NK-92 (cell line): ENCODE data around the gene RAB11A.
A peak's percentile ranks its signal among the peaks of the same experiment; 100 is the strongest.

Experiments used
- DNase-seq: peaks from one replicate; lab custom pipeline; 2025; ENCODE audit not compliant: unreplicated experiment; lab: John Stamatoyannopoulos, UW

The RAB11A gene

DNA sequence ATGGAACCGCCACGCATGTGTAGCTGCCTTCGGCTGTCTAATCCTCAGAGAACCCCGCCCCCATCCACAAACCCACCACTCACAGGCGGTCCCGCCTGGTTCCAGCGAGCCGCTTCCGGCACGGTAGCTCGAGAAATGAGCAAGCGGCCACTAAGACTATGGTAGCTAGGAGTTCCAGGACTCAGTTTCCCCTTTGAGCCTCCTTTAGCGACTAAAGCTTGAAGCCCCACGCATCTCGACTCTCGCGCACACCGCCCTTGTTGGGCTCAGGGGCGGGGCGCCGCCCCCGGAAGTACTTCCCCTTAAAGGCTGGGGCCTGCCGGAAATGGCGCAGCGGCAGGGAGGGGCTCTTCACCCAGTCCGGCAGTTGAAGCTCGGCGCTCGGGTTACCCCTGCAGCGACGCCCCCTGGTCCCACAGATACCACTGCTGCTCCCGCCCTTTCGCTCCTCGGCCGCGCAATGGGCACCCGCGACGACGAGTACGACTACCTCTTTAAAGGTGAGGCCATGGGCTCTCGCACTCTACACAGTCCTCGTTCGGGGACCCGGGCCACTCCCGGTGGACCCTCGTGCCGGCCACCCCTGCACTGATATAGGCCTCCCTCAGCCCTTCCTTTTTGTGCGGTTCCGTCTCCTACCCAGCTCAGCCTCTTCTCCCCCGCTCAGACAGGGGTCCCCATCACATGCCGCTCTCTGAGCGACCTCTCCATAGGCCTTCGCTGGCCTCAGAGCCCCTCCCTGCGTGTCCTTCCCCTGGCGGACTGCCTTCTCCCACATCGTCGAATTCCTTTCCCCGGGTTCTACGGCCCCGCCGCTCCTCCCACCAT lies at the start of gene RAB11A:
RAB11A (plus strand) TSS at position 366 of the 828 bp plus-strand sequence; CDS start at position 461, 95 bp downstream.
- peak; percentile 61 for DNase-seq

DNA sequence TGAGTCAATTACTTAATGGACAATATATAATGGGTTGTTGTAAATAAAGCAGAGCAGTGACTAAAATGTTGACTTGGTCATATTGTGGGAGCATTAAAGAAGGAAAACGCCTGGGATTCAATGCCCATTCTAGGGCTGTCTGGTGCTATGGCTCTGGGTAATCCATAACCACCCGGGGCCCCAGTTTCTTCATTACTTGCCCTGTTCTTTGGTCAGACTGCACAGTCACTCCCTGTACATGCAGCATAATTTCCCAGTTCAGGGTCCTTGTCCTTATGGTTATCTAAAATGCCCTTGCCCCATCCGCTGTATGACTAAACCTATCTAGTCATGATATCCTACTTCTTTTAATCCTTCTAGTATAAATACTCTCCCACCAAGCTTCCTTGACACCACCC lies 49.7 kb upstream of the RAB11A start:
- no peak for DNase-seq

DNA sequence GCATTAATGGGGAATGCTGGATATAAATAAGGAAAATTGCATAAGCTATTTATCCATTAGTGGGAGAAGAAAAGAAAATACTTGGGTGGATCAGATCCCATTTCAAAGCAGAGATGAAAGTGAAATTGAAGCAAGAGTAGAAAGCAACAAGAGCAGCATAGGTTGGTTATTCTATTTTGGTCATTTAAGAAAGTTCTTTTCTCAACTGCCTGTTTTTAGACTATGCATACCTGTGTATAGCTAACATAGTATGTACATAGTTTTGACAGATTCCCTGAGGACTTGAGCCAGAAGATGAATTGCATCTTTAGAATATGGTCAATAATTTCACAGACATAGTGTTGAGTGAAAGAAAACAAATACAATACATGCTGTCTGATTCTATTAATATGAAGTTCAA lies 48.2 kb upstream of the RAB11A start:
- DNase-seq = no peak

DNA sequence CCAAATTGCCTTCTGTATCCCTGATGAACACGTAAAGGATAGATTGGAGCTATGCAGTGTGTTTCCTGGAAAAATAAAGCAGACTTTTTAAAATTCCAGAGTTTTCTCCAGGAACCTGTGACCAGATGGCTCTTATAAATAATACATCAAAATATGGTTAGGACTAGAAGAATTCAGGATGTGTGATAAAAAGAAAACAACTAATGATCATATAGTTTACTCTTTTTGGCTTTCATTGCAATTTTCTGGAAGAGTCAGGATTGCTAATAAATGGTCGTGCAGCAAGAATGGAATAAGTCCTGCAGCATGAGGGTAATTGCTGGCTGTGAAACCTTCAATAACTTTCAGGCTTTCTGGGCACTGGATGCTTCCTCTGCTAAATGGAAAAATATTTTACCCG lies 47.0 kb upstream of the RAB11A start:
- no peak for DNase-seq

DNA sequence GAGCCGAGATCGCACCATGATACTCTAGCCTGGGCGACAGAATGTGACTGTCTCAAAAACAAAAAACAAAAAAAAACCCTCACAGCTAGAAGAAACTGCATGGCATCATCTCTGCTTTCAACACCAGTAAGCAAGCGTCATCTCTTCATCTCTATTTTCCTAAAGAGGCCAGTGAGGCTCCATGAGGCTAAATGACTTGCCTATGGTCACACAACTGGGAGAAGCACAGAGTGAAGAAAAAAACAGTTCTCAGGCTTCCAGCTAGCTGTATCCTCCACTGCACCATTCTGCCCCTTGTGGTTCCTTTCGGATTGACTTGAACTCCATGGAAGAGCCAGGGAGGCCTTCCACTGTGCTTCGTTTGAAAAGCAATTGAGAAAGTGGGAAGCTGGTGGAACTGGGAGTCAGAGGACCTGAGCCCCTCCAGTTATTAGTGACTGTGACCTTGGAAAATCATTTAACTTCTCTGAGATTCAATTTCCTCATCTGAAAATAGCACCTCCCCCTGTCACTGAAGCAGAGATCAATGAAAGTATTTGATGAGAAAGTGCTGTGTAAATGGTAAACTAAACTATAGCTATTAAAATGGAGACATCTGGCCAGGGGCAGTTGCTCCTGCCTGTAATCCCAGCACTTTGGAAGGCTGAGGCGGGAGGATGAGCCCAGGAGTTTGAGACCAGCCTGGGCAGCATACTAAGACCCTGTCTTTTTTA lies 45.1 kb upstream of the RAB11A start:
- no peak for DNase-seq

DNA sequence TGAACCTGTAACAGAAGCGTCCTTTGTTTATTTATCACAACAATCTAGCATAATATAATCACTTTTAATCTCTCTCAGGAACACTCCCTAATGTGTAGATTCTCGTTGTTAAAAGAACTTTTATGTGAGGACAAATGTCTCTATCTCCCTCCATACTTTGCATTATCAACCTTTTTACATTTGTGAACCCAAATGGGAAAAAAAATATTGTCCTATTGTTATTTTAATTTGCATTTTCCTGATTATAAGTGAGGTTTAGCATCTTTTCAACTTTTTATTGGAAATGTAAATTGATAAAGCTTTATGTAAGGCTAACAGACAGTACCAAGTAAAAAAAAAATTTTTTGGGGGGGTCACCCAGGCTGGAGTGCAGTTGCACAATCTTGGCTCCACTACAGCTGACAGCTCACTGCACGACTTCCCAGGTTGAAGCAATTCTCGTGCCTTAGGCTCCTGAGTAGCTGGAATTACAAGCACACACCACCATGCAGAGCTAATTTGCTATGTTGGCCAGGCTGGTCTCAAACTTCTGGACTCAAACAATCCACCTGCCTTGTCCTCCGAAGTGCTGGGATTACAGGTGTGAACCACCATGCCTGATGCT lies 44.2 kb upstream of the RAB11A start:
- no peak for DNase-seq

DNA sequence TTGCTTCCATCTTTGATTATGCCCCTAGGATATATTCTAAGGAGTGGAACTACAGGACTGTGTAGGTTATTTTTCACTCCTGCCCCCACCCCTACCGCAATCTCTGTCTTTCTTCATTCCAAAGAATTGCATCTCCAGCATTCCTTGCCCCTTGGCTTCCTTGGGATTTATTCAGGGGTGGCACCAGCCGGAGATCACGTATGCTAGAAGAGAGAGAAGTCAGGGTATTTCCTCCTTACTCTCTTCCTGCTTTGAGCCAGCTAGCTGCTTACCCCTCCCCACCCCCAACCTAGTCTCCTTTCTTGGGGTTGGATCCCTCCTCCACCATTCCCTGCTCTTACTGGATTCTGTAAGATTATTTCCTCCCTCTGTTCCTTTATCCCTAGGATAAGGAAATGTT lies 42.2 kb upstream of the RAB11A start:
- DNase-seq = no peak

DNA sequence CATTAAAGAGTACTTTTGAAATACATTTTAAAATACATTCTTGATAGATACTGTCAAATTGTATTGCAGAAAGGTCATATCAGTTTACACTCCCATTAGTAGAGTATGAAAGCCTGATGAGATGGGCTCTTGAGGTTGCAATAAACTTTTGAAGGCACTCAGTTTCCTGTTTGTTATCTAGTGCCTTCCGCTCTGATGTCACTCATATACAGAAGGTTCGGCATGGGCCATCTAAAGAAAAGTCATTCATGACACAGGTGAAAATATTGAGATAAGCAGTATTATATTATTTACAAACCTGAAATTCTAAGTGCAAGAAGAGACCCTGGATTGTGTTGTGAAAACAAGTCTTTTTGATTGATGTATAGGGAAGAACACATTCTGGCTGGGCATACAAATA lies 40.7 kb upstream of the RAB11A start:
- DNase-seq = no peak

DNA sequence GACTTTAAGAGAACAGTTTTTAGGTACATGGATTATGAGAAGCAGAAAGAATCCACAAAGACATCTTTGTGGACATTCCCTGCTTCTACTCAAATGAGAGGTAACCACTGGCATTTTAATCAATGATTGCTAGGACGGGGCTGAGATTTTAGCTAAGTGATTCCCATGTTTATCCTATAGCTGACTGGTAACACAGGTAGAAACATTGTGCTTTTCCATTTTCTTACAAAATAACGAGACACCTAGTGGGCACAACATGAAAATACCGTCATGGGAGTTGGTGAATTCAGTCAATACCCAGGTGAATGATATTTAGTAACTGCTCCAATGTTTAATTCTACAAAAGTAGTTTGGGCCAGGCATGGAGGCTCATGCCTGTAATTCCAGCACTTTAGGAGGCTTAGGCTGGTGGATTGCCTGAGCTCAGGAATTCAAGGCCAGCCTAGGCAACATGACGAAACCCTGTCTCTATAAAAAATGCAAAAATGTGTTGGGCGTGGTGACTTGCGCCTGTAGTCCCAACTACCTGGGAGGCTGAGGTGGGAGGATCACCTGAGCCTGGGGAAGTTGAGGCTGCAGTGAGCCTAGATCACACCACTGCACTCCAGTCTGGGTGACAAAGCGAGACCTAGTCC lies 40.0 kb upstream of the RAB11A start:
- no peak for DNase-seq

DNA sequence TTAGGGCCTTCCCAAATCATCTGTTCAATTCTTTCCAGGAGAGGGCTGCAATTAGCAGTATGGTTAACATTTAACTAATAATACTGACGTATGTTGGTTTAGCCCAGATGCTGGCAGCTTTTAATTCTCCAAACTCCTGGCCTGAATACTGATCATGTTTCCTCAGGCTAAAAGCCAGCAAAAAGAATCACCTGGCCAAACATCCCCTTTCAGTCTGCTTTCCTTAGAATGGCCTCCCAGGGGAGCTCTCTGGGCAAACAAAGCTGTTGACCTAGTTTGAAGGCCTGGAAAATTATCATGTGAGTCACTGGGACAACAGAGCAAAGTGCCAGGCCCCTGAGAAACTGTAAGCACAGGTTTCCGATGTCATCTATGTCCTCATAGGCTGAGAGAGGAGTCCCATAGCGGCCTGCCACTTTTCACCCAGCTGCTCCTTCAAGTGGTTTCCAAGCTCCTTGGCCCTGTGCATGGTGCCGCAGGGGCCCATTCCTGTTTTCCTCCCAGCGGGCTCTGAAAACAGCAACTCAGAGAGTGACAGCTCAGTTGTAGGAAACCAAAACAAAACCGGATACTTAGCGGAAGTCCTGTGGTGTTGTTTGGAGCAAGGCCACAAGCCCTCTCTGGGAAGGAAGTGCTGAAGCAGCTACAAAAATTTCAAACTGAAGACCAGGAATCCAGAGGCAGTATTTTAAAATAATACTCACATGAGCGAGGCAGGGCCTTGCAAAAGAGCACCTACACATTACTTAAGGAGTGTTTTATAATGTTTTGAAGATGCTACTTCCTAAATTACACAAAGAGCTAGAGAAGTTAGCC lies 36.5 kb upstream of the RAB11A start:
- no peak for DNase-seq

DNA sequence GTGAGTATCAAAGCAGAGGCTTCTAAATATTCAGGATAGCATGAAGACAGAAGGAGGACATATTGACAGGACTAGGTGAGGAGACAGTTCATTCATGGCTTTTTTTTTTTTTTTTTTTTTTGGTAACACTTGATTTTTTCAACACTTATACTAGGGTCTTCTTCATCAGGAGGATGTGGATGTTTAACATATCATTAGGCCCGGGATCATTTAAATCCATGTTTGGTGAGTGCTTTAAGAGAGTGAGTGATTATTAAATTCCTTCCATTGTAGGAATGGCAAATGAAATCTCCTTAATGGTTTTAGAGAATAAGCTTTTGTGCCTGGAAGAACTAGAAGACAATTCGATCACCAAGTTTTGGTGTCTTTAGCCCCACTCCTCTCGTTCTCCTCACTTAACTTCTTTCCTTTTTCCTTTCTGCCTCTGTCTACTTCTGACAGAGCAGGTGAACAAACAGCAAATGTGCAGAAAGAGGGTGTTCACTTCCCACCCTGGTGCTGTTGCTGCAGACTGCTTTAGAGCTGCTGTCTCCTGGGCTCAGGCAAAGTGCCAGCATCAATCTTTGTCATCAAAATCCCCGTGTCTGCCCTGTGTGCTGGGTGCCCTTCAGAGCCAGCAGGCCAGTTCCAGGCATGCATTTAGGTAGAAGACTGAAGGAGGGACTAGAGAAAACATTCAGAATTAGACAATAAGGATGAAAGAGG lies 35.6 kb upstream of the RAB11A start:
- DNase-seq = no peak

DNA sequence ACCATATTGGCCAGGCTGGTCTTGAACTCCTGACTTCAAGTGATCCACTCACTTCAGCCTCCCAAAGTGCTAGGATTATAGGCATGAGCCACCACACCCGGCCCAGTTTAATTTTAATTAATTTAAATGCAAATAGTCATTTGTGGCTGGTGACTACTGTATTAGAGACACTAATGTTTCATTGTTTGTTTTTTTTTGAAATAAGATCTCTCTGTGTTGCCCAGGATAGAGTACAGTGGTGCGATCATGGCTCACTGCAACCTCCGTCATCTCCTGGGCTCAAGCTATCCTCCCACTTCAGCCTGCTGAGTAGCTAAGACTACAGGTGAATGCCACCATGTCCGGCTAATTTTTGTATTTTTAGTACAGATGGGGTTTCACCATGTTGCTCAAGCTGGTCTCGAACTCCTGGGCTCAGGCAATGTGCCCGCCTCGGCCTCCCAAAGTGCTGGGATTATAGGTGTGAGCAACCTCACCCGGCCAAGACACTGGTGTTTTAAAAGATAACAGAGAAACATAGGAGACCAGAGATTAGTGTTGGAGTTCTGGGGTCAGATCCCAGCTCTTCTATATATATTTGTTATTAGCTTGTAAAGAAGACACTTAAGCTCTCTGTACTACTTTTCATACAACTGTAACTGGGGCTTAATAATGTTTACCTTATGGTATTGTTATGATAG lies 34.5 kb upstream of the RAB11A start:
- no peak for DNase-seq

DNA sequence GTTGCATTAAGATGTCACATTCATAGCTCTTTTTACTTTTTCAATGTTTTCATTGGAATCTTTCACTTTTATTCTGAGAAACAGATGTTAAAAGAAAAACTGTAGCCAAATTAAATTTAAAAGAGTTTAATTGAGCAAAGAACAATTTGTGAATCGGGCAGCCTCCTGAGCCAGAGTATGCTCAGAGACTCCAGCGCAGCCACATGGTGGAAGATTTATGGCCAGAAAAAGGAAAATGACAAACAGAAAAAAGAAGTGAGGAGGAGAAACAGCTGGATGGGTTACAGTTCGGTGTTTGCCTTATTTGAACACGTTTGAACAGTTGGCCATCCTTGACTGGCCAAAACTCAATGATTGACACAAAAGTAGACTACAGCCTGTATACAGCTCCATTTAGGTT lies 33.8 kb upstream of the RAB11A start:
- DNase-seq = no peak

DNA sequence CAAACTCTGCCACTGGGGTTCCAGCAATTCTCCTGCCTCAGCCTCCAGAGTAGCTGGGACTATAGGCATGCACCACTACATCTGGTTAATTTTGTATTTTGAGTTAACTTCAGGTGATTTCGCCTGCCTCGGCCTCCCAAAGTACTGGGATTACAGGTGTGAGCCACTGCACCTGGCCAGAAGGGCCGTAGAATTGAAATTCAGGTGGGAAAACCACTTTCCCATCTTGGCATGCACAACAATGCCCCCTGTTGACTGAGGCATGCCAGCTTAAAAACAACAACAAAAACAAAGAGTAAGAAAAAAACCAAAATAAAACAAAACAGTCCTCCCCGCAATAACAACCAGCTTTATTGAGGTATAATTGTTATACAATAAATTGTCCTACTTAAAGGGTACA lies 32.6 kb upstream of the RAB11A start:
- no peak for DNase-seq

DNA sequence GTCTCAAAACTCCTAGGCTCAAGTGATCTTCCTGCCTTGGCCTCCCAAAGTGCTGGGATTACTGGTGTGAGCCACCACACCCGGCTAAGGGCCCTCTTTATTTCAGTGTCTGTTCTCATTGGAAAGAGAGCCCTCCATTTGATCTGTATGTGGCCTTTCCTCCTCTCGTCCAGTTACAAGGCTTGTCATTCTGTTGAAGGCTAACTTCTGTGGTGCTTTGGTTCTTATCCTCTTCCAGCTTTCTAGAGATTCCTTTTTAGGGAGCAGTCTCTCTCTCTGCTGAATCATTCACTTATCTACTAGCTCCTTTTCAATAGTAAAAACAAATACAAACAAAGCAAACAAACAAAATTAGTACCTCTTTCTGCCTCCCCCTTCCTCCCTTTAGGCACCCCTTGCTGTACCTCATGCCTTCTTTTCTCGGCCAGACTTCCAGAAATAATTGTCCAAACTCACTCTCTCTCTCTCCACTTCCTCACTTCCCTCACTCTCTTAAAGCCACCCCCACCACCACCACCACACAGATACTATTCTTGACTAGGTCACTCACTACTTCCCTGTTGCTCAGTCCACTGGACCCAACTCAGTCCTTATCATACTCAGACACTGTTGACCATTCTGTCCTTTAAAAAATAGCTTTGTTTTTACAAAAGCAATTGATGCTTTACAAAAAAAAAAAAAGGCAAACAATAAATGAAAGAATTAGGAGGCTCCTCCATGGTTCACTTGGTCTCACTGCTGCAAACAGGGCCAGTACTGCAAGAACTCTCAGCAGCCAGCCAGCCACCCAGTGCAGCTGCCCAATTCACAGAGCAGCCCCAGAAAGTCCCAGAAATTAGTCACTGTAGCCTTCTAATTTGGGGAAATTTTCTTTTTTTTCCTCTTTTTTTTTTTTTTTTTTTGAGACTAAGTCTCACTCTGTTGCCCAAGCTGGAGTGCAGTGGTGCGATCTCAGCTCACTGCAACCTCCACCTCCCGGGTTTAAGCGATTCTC lies 31.7 kb upstream of the RAB11A start:
- no peak for DNase-seq

DNA sequence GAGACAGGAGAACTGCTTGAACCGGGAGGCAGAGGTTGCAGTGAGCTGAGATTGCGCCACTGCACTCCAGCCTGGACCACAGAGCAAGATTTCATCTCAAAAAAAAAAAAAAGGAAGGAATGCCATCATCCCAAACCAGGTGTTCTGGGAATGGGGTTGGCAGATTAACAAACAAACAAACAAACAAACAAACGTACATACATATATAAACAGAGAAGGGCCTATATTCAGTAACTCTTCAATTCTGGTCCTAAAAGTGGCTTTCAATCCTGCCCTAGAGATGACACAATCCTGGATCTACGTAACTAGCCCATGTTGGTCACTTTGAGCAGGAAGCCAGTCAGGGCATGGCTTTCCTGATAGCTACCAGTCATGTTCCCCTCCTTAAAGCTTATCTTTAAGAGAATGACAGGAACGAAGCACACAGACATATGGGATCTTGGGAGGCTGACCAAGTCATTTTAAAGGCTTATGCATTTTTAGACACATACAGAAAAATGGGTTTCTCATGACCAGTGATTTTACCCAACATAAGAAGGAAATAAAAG lies 29.9 kb upstream of the RAB11A start:
- no peak for DNase-seq

DNA sequence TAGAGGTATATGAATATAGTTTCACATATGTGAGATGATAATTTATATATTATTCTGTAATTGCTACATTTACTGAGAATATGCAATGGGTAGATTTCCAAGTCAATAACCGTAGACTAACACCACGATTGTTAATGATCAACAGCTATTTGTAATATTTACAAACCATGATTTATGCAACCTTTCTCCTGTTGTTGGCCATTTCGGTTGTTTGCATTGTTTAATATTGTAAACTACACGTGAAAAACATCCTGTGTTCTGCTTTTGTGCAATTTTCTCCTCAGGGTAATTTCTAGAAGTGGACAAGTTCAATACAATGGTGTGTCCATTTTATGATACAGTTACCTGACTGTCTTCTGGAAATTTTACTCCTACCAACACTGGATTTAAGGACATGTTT lies 29.3 kb upstream of the RAB11A start:
- no peak for DNase-seq
